Anterior cingulate cortex (tissue), 58 donors: ENCODE data around the gene DBNDD1.
A peak's percentile ranks its signal among the peaks of the same experiment; 100 is the strongest.
"Not testable (repeated sequence)": the region's sequence is repeated elsewhere in the genome, so short reads cannot be mapped to it uniquely, and the experiment has no call there.

Experiments
- DNase-seq, 58 donors: peaks; one replicate each; lab custom pipeline; 2025; lab: John Stamatoyannopoulos, UW

Gene DBNDD1

GRCh38 chr16:90015586-90016338, 3.5 kb downstream of the DBNDD1 start:
- DNase-seq = no peak

GRCh38 chr16:90012991-90013745, 6.1 kb downstream of the DBNDD1 start:
- DNase-seq = no peak

GRCh38 chr16:90011908-90012501, 7.3 kb downstream of the DBNDD1 start:
- DNase-seq = no peak

GRCh38 chr16:90011508-90011819, 7.8 kb downstream of the DBNDD1 start:
- no peak for DNase-seq

GRCh38 chr16:90010676-90011507, 8.4 kb downstream of the DBNDD1 start:
- no peak for DNase-seq

- DNase-seq = no peak
Measured at GRCh38 chr16:90009172-90009899, 9.9 kb downstream of the DBNDD1 start.

- peak in 3 of 58 donors; percentile 7 to 43 (median 19) for DNase-seq
Measured at GRCh38 chr16:90008708-90009145, 10.5 kb downstream of the DBNDD1 start.

GRCh38 chr16:90007635-90008234, 11.5 kb downstream of the DBNDD1 start:
- DNase-seq = not testable (repeated sequence)

- no peak for DNase-seq
Measured at GRCh38 chr16:90007015-90007414, 12.2 kb downstream of the DBNDD1 start.

- no peak for DNase-seq
Measured at GRCh38 chr16:90005956-90006663, 13.1 kb downstream of the DBNDD1 start.

GRCh38 chr16:90004577-90004976, 14.7 kb downstream of the DBNDD1 start:
- no peak for DNase-seq

- DNase-seq = no peak
Measured at GRCh38 chr16:90002759-90003158, 16.5 kb downstream of the DBNDD1 start.

- peak in 11 of 58 donors; percentile 8 to 64 (median 42) for DNase-seq
Measured at GRCh38 chr16:90001761-90002503, 17.3 kb downstream of the DBNDD1 start.

- DNase-seq = no peak
Measured at GRCh38 chr16:90000733-90001427, 18.4 kb downstream of the DBNDD1 start.

- no peak for DNase-seq
Measured at GRCh38 chr16:89999831-90000574, 19.3 kb downstream of the DBNDD1 start.

- no peak for DNase-seq
Measured at GRCh38 chr16:89996178-89996489, 23.1 kb downstream of the DBNDD1 start.
